Type B pancreatic cell (in vitro differentiated cells): ENCODE measurements around the gene ARMC12. TPM values are rescaled to one million over a fixed set of nuclear protein-coding genes. Genes with fewer than 3 reads are reported as not detected.

ENCODE experiments used
- DNase-seq: peaks from one replicate; pipeline ENCODE4 v3.0.0; 2021; ENCODE audit warnings: mixed read lengths; ENCODE audit not compliant: unreplicated experiment; ENCODE audit errors: extremely low spot score
- H3K27ac Mint-ChIP-seq: 2 replicates; pipeline ENCODE4 v1.8.0; 2021; ENCODE audit warnings: mild to moderate bottlenecking, mixed read lengths
- H3K27me3 Mint-ChIP-seq: 2 replicates; pipeline ENCODE4 v1.8.0; 2021; ENCODE audit warnings: mixed read lengths
- H3K36me3 Mint-ChIP-seq: 2 replicates; pipeline ENCODE4 v1.8.0; 2021; ENCODE audit warnings: mixed read lengths
- H3K4me1 Mint-ChIP-seq: one replicate; pipeline ENCODE4 v1.8.0; 2021; ENCODE audit warnings: mixed read lengths; ENCODE audit not compliant: unreplicated experiment
- H3K4me3 Mint-ChIP-seq: 2 replicates; pipeline ENCODE4 v1.8.0; 2021; ENCODE audit warnings: mild to moderate bottlenecking, mixed read lengths
- H3K9me3 Mint-ChIP-seq: 2 replicates; pipeline ENCODE4 v1.8.0; 2021; ENCODE audit warnings: mixed read lengths
- CTCF ChIP-seq: fragments of 200-600 bp; sonication (generic); conservative IDR thresholded peaks from 2 replicates; pipeline ENCODE4 v1.5.0; 2021; ENCODE audit warnings: antibody characterized with exemption, mild to moderate bottlenecking
- total RNA-seq: library from RNA; stranded (reverse); gene quantifications from 2 replicates; pipeline ENCODE4 v1.2.1, GENCODE V29; 2021; ENCODE audit warnings: low replicate concordance

ARMC12 gene
- total RNA-seq, 1 donor from 2014 or later = 1.8 TPM

GRCh38 chr6:35780719-35781118, 43.9 kb downstream of the ARMC12 start, which contains the start of gene CLPSL1:
CLPSL1 (plus strand) TSS chr6:35781019; CDS start chr6:35781111, 92 bp downstream.
- no peak within 1 kb of the TSS for H3K4me3 Mint-ChIP-seq
- no peaks in the 10 kb centered on the region for H3K36me3 Mint-ChIP-seq
- H3K27ac Mint-ChIP-seq = no peak within 1 kb of the TSS
- no peak for TF ChIP-seq CTCF
- no peak for DNase-seq
- no peaks in the 10 kb centered on the region for H3K9me3 Mint-ChIP-seq
- peaks cover 25% of the 10 kb centered on the region for H3K27me3 Mint-ChIP-seq
- peaks cover 3% of the 10 kb centered on the region for H3K4me1 Mint-ChIP-seq

- H3K9me3 Mint-ChIP-seq = no peaks in the 10 kb centered on the region
- no peak overlapping the region for H3K4me3 Mint-ChIP-seq
- no peak for DNase-seq
- no peak overlapping the region for H3K27ac Mint-ChIP-seq
- TF ChIP-seq CTCF = no peak
- H3K36me3 Mint-ChIP-seq = no peaks in the 10 kb centered on the region
- H3K27me3 Mint-ChIP-seq = peaks cover 24% of the 10 kb centered on the region
- peaks cover 3% of the 10 kb centered on the region for H3K4me1 Mint-ChIP-seq
Observed at GRCh38 chr6:35781290-35781689, 44.5 kb downstream of the ARMC12 start.

- Mint-ChIP-seq H3K4me3 (no peak overlapping the region), H3K27ac (no peak overlapping the region), H3K36me3 (no peaks in the 10 kb centered on the region), H3K4me1 (peaks cover 3% of the 10 kb centered on the region), H3K27me3 (peaks cover 25% of the 10 kb centered on the region), H3K9me3 (no peaks in the 10 kb centered on the region)
- no peak for DNase-seq
- no peak for TF ChIP-seq CTCF
Observed at GRCh38 chr6:35782424-35782823, 45.6 kb downstream of the ARMC12 start.

GRCh38 chr6:35784200-35784599, 47.4 kb downstream of the ARMC12 start:
- H3K4me3 Mint-ChIP-seq = no peak overlapping the region
- H3K36me3 Mint-ChIP-seq = no peaks in the 10 kb centered on the region
- H3K4me1 Mint-ChIP-seq = no peaks in the 10 kb centered on the region
- no peak overlapping the region for H3K27ac Mint-ChIP-seq
- H3K9me3 Mint-ChIP-seq = no peaks in the 10 kb centered on the region
- peaks cover 33% of the 10 kb centered on the region for H3K27me3 Mint-ChIP-seq
- no peak for DNase-seq
- no peak for TF ChIP-seq CTCF

- DNase-seq = no peak
- Mint-ChIP-seq H3K27ac (no peak overlapping the region), H3K9me3 (no peaks in the 10 kb centered on the region), H3K27me3 (peaks cover 33% of the 10 kb centered on the region), H3K4me1 (no peaks in the 10 kb centered on the region), H3K36me3 (no peaks in the 10 kb centered on the region), H3K4me3 (no peak overlapping the region)
- no peak for TF ChIP-seq CTCF
Observed at GRCh38 chr6:35786272-35786671, 49.4 kb downstream of the ARMC12 start.

GRCh38 chr6:35786810-35787209, 50.0 kb downstream of the ARMC12 start:
- H3K27ac Mint-ChIP-seq = no peak overlapping the region
- H3K9me3 Mint-ChIP-seq = no peaks in the 10 kb centered on the region
- H3K4me3 Mint-ChIP-seq = no peak overlapping the region
- no peak for TF ChIP-seq CTCF
- H3K27me3 Mint-ChIP-seq = peaks cover 33% of the 10 kb centered on the region
- H3K4me1 Mint-ChIP-seq = no peaks in the 10 kb centered on the region
- H3K36me3 Mint-ChIP-seq = no peaks in the 10 kb centered on the region
- peak; percentile 73 for DNase-seq
